NCI-H2227 (cell line): ENCODE data around the gene TTC5.
"Not testable (repeated sequence)": the region's sequence is repeated elsewhere in the genome, so short reads cannot be mapped to it uniquely, and the experiment has no call there.

Experiments used
- DNase-seq: peaks from one replicate; lab custom pipeline; 2025; ENCODE audit not compliant: unreplicated experiment; lab: John Stamatoyannopoulos, UW

Gene TTC5

DNA sequence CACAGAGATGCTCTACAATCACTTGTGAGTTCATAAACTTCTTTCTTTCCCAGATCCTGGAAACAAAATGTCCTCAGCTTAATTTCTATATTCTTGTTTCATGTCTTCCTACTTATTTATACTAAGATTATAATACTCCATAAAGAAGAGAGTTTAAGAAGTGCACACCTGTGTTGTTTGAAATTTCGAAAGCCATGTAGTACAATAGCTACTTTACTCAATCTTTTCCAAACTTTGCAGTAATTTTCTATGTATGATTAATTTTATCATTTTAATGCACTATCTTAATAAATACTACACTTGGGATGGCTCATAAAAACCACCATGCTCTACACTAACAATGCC lies 300 bp upstream of the TTC5 start:
- DNase-seq, result no peak

- no peak for DNase-seq
Measured at GRCh38 chr14:20302042-20302755, 3.6 kb downstream of the TTC5 start.

- DNase-seq, result no peak
Measured at GRCh38 chr14:20295067-20295466, 10.7 kb downstream of the TTC5 start.

GRCh38 chr14:20294636-20295035 lies 11.1 kb downstream of the TTC5 start:
- DNase-seq, result no peak

DNA sequence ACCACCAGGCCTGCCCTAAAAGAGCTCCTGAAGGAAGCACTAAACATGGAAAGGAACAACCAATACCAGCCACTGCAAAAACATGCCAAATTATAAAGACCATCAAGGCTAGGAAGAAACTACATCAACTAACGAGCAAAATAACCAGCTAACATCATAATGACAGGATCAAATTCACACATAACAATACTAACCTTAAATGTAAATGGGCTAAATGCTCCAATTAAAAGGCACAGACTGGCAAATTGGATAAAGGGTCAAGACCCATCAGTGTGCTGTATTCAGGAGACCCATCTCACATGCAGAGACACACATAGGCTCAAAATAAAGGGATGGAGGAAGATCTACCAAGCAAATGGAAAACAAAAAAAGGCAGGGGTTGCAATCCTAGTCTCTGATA lies 23.8 kb downstream of the TTC5 start:
- not testable (repeated sequence) for DNase-seq

GRCh38 chr14:20280265-20280664 lies 25.5 kb downstream of the TTC5 start:
- DNase-seq, result not testable (repeated sequence)

DNA sequence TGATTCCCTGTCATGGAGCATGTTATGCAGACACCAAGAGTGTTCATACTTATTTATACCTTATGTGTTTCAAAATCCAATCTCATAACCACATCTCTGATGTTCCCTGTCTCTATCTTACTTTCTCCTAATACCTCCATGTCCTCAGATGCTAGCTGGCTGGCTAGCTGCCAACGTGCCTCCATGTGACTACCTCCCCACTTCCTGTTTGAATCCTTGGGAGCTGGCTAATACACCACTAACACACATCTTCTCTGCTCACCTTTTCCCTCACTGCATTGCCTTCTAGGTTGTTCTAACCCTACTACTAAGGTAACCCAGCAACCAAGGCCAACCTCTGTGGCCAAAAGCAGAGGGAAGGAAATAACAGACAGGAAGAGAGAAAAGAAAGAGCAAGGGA lies 27.3 kb downstream of the TTC5 start:
- DNase-seq, result no peak

- no peak for DNase-seq
Measured at GRCh38 chr14:20277409-20277808, 28.3 kb downstream of the TTC5 start.

GRCh38 chr14:20274062-20274461 lies 31.7 kb downstream of the TTC5 start:
- DNase-seq, result no peak

- not testable (repeated sequence) for DNase-seq
Measured at GRCh38 chr14:20264361-20264760, 41.4 kb downstream of the TTC5 start.

GRCh38 chr14:20262642-20263128 lies 43.1 kb downstream of the TTC5 start:
- DNase-seq, result no peak

DNA sequence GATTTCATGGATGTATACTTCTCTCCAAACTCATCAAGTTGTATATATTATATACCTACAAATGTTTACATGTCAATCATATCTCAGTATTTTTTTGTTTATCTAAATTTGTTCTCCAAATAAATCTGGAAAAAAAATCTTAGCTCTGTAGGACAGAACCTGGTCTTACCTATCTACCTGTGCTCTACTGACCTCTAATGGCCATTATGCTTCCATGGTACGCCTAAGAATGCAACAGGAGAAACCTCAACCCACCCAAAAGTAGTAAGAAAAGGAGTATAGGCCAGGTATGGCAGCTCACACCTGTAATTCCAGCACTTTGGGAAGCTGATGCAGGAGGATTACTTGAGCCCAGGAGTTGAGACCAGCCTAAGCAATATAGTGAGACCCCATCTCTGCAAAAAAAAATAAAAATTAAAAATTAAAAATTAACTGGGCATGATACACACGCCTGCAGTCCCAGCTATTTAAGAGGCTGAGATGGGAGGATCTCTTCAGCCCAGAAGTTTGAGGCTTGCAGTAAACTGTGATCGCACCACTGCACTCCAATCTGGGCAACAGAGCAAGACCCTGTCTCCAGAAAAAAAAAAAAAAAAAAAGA lies 58.0 kb downstream of the TTC5 start:
- no peak for DNase-seq
